Hippocampal formation (tissue), 2 donors: ENCODE measurements around the gene TRAF2.

Experiments
- DNase-seq, 2 donors: peaks; one replicate each; lab custom pipeline; 2025; lab: John Stamatoyannopoulos, UW

The TRAF2 gene

GRCh38 chr9:136949817-136950655 lies 63.7 kb downstream of the TRAF2 start:
- DNase-seq, result peak; percentile 83 to 95

- DNase-seq, result no peak
Measured at GRCh38 chr9:136950656-136951276, 64.5 kb downstream of the TRAF2 start.

GRCh38 chr9:136951541-136952320 lies 65.4 kb downstream of the TRAF2 start, which contains the start of gene LCN12:
Gene LCN12, plus strand, starts transcription at chr9:136952273. Its CDS starts 55 bp downstream, at chr9:136952328.
- DNase-seq, result no peak

- DNase-seq, result no peak
Measured at GRCh38 chr9:136952321-136952850, 66.1 kb downstream of the TRAF2 start.

- DNase-seq, result no peak
Measured at GRCh38 chr9:136952876-136953770, 66.8 kb downstream of the TRAF2 start.

GRCh38 chr9:136953771-136954269 lies 67.5 kb downstream of the TRAF2 start:
- DNase-seq, result no peak

DNA sequence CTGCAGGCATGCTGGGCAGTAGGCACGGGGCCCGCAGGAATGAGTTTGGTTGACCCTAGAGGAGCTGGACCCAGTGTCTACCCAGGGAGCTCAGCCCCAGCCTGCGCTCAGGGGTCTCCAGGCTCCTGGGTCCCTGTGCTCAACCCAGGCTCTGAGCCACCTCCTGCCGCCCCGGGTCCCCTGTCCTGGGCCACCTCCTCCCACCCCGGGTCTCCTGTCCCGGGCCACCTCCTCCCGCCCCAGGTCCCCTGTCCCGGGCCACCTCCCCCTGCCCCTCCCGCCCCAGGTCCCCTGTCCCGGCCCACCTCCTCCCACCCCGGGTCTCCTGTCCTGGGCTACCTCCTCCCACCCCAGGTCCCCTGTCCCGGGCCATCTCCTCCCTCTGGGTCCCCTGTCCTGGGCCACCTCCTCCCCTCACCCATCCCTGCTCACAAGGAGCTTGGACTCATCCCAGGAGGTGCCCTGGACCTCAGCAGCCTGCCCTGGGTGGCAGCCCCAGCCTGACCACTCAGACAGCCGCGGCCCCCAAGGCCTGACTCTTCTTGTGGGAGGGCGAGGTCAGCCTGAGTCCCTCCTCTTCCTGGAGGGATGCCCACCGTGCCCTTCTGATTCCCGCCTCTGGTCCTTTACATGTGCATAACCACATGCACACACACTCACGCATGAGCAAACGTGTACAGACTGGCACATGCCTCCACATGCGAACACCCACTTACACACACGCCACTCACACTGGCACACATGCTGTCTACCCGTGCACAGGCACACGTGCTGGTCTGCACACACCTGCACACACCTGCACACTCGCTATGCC lies 68.2 kb downstream of the TRAF2 start:
- DNase-seq, result no peak

DNA sequence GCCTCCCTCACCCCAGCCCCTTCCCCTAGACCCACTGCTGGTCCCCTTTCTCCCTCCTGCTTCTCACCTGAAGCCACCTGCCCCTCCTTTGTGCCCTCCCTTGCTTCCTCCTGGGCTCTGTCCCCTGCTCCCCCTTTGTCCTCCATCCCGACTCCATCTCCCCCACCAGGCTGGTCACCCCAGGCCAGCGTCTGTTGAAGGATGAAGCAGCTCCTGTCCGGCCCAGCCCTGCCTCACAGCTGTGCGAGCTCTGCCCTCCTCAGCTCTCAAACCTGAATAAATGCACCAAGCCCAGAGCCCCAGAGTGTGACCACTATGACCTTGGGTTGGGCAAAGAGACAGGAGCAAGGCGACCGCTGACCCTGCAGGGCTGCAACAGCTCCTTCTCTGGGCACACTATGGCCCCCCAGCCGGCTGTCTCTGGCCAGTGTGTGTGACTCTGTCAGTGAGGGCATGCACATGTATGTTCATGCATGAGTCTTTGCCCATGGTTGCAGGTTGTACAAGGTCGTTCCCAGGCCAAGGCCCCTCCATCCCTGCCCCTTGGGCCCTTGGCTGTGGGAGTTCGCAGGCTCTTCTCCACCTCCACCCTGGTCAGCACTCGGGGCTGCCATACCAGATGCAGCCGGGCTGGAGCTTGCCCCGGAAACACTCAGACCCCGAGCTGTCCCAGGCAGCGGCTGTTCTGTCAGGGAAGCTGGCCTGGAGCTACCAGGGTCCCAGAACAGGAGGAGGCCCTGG lies 69.1 kb downstream of the TRAF2 start:
- DNase-seq, result no peak

- no peak for DNase-seq
Measured at GRCh38 chr9:136955943-136956335, 69.6 kb downstream of the TRAF2 start.

- no peak for DNase-seq
Measured at GRCh38 chr9:136956604-136957003, 70.3 kb downstream of the TRAF2 start.

DNA sequence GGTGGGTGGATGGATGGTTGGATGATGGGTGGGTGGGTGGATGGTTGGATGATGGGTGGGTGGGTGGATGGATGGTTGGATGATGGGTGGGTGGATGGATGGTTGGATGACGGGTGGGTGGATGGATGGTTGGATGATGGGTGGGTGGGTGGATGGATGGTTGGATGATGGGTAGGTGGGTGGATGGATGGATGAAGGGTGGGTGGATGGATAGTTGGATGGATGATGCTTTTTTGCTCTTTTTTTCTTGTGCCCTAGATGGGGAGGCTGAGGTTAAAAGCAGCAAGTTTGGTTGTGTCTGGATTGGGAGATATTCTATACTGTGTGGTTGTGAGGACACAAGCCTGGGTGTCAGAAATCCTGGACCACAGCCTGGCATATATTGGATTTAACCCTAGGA lies 71.1 kb downstream of the TRAF2 start:
- no peak for DNase-seq

DNA sequence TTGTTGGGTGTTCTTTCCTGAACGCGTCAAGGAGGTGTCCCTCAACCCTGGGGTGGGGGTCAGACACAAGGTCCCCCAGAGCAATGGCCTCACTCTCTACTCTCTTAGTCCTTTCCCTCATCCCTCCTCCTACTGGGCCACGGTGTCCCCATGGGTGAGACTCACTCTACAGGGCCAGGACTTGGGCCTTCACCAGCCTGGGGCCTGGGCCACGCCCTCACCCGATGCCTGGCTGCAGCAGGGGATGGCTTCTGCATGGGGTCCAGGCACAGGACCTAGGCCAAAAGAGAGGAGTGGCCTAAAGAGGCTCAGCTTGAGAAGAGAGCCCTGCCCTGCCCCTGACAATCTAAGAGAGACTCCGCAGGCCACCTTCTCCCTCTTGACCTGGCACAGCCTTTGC lies 71.6 kb downstream of the TRAF2 start:
- no peak for DNase-seq

GRCh38 chr9:136958473-136958872 lies 72.2 kb downstream of the TRAF2 start:
- DNase-seq, result no peak

- DNase-seq, result no peak
Measured at GRCh38 chr9:136958898-136959850, 72.9 kb downstream of the TRAF2 start.

GRCh38 chr9:136960212-136960937 lies 74.1 kb downstream of the TRAF2 start:
- DNase-seq, result no peak

GRCh38 chr9:136960938-136961275 lies 74.6 kb downstream of the TRAF2 start:
- no peak for DNase-seq

- peak in 1 of 2 donors; percentile 37 for DNase-seq
Measured at GRCh38 chr9:136961279-136962065, 75.2 kb downstream of the TRAF2 start.
